ENCODE results near the gene ZNF787.

The ZNF787 gene

DNA sequence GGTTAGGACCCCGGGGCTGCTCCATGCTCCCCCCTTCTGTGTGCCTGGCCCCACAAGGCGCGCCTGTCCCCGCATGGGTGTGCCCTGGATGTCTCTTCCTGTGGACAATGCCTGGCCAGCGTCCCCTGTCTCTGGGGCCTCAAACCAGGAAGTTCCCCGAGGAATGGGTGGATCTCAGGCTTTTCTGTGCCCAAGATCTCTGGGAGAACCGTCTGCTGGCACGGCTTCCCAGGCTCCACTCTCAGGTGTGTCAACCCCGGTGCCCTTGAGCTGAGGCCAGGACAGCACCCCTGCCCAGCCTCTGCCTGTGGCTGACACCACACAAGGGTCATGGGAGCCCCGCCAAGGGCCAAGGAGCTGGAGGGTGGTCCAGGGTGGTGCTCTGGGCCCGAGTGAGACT is 35.7 kb upstream of the ZNF787 start:
- Histone ChIP-seq H3K9me3 (ENCODE audit: insufficient read depth, low read length) (no peaks in the 10 kb centered on the region), H3K4me3 (ENCODE audit: insufficient read depth, low read length, poor library complexity, severe bottlenecking) (no peak overlapping the region), H3K4me2 (ENCODE audit: low read depth, low read length, poor library complexity, severe bottlenecking) (no peak overlapping the region), H3K79me2 (ENCODE audit: insufficient read depth, low read length) (no peaks in the 10 kb centered on the region), H3K36me3 (ENCODE audit: low read length) (no peaks in the 10 kb centered on the region), H3F3A (ENCODE audit: insufficient read depth) (no peaks in the 10 kb centered on the region), H4K20me1 (ENCODE audit: low read depth, low read length) (no peaks in the 10 kb centered on the region), H3K9me2 (replicated peaks; ENCODE audit: insufficient read depth, low read length) (no peaks in the 10 kb centered on the region), H2AFZ (ENCODE audit: low read depth, low read length, severe bottlenecking) (no peak overlapping the region), H3K27me3 (ENCODE audit: low read length) (no peaks in the 10 kb centered on the region), H3K27ac (ENCODE audit: low read depth, low read length) (no peak overlapping the region), H3K9ac (ENCODE audit: low read length) (no peak overlapping the region)
- no peak for TF ChIP-seq EZH2phosphoT487 (conservative IDR thresholded peaks at IDR 0.05; ENCODE audit: low read length)
- TF ChIP-seq, protein P1, sequence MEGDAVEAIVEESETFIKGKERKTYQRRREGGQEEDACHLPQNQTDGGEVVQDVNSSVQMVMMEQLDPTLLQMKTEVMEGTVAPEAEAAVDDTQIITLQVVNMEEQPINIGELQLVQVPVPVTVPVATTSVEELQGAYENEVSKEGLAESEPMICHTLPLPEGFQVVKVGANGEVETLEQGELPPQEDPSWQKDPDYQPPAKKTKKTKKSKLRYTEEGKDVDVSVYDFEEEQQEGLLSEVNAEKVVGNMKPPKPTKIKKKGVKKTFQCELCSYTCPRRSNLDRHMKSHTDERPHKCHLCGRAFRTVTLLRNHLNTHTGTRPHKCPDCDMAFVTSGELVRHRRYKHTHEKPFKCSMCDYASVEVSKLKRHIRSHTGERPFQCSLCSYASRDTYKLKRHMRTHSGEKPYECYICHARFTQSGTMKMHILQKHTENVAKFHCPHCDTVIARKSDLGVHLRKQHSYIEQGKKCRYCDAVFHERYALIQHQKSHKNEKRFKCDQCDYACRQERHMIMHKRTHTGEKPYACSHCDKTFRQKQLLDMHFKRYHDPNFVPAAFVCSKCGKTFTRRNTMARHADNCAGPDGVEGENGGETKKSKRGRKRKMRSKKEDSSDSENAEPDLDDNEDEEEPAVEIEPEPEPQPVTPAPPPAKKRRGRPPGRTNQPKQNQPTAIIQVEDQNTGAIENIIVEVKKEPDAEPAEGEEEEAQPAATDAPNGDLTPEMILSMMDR (IDR thresholded peaks at IDR 0.05; ENCODE audit: insufficient read depth, low read length, poor library complexity, severe bottlenecking): no peak

DNA sequence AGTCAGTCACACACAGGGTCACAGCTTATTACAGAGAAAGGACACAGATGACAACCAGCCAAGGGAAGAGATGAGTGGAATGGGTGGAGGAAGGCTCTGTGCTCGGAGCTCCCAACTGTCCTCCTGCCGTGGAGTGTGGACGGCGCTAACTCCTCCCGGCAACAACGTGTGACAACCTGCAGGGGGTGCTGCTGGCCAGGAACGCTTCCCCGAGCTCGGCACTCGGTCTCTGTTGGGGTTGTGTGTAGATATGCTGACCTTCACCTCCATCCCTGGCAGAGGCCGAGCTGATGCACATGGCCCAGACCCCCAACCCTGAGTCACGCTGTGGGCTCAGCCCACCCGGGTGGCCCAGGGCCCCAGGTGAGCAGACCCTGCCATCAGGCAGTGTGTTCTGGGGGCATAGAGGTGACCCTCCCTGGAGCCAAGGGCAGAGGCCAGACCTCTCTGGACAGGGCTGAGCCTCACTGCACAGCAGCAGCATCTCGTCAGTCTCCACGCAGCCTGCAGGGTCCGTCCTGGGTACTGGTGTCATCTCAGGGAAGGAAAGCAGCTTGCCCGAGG is 34.1 kb upstream of the ZNF787 start:
- H3K9ac ChIP-seq (ENCODE audit: low read length): no peak overlapping the region
- no peak overlapping the region for H3K4me3 ChIP-seq (ENCODE audit: insufficient read depth, low read length, poor library complexity, severe bottlenecking)
- H3K36me3 ChIP-seq (ENCODE audit: low read length): no peaks in the 10 kb centered on the region
- H3K9me2 ChIP-seq (replicated peaks; ENCODE audit: insufficient read depth, low read length): no peaks in the 10 kb centered on the region
- H3K27ac ChIP-seq (ENCODE audit: low read depth, low read length): no peak overlapping the region
- no peaks in the 10 kb centered on the region for H3F3A ChIP-seq (ENCODE audit: insufficient read depth)
- H3K4me2 ChIP-seq (ENCODE audit: low read depth, low read length, poor library complexity, severe bottlenecking): no peak overlapping the region
- H3K79me2 ChIP-seq (ENCODE audit: insufficient read depth, low read length): peaks cover 3% of the 10 kb centered on the region; the same call in 1 of the 2 replicates
- no peak overlapping the region for H2AFZ ChIP-seq (ENCODE audit: low read depth, low read length, severe bottlenecking)
- TF ChIP-seq, protein P1 (IDR thresholded peaks at IDR 0.05; ENCODE audit: insufficient read depth, low read length, poor library complexity, severe bottlenecking): peak; percentile 18
- no peak for TF ChIP-seq EZH2phosphoT487 (conservative IDR thresholded peaks at IDR 0.05; ENCODE audit: low read length)
- no peaks in the 10 kb centered on the region for H3K9me3 ChIP-seq (ENCODE audit: insufficient read depth, low read length)
- H3K27me3 ChIP-seq (ENCODE audit: low read length): no peaks in the 10 kb centered on the region
- no peaks in the 10 kb centered on the region for H4K20me1 ChIP-seq (ENCODE audit: low read depth, low read length)

DNA sequence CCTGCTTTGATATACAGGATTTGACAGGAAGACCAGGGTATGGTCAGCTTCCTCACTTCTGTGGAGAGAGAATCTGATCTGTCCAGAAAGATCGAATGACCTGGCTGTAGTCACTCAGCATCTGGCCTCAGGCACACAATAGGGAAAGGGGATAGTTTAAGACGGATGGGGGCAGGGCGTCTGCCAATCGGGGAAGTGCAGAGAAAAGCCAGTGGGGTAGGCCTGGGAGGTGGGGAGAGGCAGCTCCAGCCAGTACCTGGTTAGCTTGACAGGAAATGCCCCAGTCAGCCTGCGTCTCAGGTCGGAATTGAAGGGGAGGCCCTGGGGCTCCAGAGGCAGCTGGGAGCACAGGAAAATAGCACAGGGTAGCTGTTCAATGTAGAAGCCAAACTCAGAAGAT is 32.4 kb upstream of the ZNF787 start:
- no peak overlapping the region for H2AFZ ChIP-seq (ENCODE audit: low read depth, low read length, severe bottlenecking)
- no peak overlapping the region for H3K9ac ChIP-seq (ENCODE audit: low read length)
- no peaks in the 10 kb centered on the region for H3F3A ChIP-seq (ENCODE audit: insufficient read depth)
- H4K20me1 ChIP-seq (ENCODE audit: low read depth, low read length): no peaks in the 10 kb centered on the region
- H3K4me3 ChIP-seq (ENCODE audit: insufficient read depth, low read length, poor library complexity, severe bottlenecking): no peak overlapping the region
- peaks cover 11% of the 10 kb centered on the region for H3K79me2 ChIP-seq (ENCODE audit: insufficient read depth, low read length)
- TF ChIP-seq EZH2phosphoT487 (conservative IDR thresholded peaks at IDR 0.05; ENCODE audit: low read length): no peak
- TF ChIP-seq, protein P1 (IDR thresholded peaks at IDR 0.05; ENCODE audit: insufficient read depth, low read length, poor library complexity, severe bottlenecking): no peak
- H3K9me2 ChIP-seq (replicated peaks; ENCODE audit: insufficient read depth, low read length): no peaks in the 10 kb centered on the region
- H3K27me3 ChIP-seq (ENCODE audit: low read length): no peaks in the 10 kb centered on the region
- H3K36me3 ChIP-seq (ENCODE audit: low read length): no peaks in the 10 kb centered on the region
- H3K9me3 ChIP-seq (ENCODE audit: insufficient read depth, low read length): no peaks in the 10 kb centered on the region
- no peak overlapping the region for H3K27ac ChIP-seq (ENCODE audit: low read depth, low read length)
- no peak overlapping the region for H3K4me2 ChIP-seq (ENCODE audit: low read depth, low read length, poor library complexity, severe bottlenecking)
